ENCODE measurements around the gene LSR. TPM values are rescaled to one million over a fixed set of nuclear protein-coding genes. Genes with fewer than 3 reads are reported as not detected.

LSR gene
- total RNA-seq, 1 experiment from 2014 or later: 152 TPM

DNA sequence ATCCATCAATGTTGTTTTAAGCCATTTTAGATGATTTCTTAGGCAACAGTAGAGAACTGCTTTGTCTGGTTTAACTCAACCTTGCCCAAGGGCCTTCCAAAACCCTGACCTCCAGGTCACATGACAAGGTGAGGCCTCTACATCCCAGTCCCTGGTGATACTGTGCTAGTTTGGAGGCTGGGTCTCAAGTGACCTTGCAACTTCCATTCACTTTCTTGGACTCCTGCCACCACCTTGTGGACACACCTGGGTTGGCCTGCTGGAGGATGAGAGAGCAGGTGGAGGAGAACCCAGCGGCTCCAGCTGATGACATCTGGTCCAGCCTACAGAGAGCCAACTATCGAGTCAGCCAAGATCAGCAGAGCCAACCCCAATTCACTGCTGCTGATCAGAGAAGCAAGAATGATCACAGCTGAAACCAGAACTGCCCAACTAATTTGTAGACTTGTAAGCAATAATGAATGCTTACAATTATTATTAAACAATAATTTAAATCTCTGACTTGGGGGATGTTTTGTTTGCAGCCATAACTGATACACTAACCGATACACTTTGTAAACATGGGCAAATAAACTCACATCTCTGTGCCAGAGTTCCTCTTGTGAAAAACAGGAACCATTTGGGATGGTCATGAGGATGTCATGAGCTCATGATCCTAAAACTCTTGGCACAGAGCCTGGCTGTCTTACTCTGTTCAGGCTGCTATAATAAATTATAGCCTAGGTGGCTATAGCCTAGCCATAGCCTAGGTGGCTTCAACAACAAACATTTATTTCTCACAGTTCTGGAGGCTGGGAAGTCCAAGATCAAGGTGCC, 31.8 kb upstream of the LSR start:
- Histone ChIP-seq H3K27ac (ENCODE audit: insufficient read length, low read depth, low read length) (no peak overlapping the region), H3K79me1 (ENCODE audit: insufficient read depth, low read depth, low read length, poor library complexity, severe bottlenecking) (no peaks in the 10 kb centered on the region), H3K23ac (ENCODE audit: insufficient read length, low read depth, low read length) (no peak overlapping the region), H3K79me2 (ENCODE audit: insufficient read depth, low read length) (no peaks in the 10 kb centered on the region), H4K8ac (replicated peaks; ENCODE audit: insufficient read length, low read depth, low read length) (no peak overlapping the region), H4K91ac (ENCODE audit: insufficient read length, low read depth, low read length) (no peak overlapping the region), H3K9ac (ENCODE audit: extremely low read depth, insufficient read length, low read length) (no peak overlapping the region), H2BK5ac (ENCODE audit: insufficient read length, low read length) (no peak overlapping the region), H3K18ac (ENCODE audit: insufficient read length, low read depth, low read length) (no peak overlapping the region), H4K5ac (ENCODE audit: insufficient read length, low read depth, low read length) (no peak overlapping the region), H4K20me1 (ENCODE audit: control insufficient read depth, insufficient read depth, insufficient read length) (no peaks in the 10 kb centered on the region), H2BK15ac (ENCODE audit: low read depth, low read length) (no peak overlapping the region), H2BK20ac (ENCODE audit: low read depth, low read length, poor library complexity, severe bottlenecking) (no peak overlapping the region), H3K4me1 (ENCODE audit: insufficient read depth, low read length) (0 out of 2 replicates have a peak, but pooled peaks cover 2% of the 10 kb centered on the region), H3K14ac (ENCODE audit: insufficient read depth, low read length) (no peak overlapping the region), H3K23me2 (ENCODE audit: insufficient read length, low read depth, low read length, poor library complexity, severe bottlenecking) (no peaks in the 10 kb centered on the region), H3K9me3 (ENCODE audit: control insufficient read depth, low read depth, low read length) (no peaks in the 10 kb centered on the region), H2AFZ (ENCODE audit: low read length) (no peak overlapping the region), H3K4ac (ENCODE audit: low read depth, low read length) (no peak overlapping the region), H3K4me2 (ENCODE audit: insufficient read depth, insufficient read length, low read length) (no peak overlapping the region), H2AK5ac (ENCODE audit: insufficient read length, low read length) (no peak overlapping the region), H2BK12ac (ENCODE audit: insufficient read length, low read depth, low read length) (no peak overlapping the region), H3T11ph (ENCODE audit: low read length) (no peak overlapping the region), H3K56ac (ENCODE audit: insufficient read length, low read depth, low read length) (no peak overlapping the region), H3K27me3 (ENCODE audit: insufficient read depth, low read length) (no peaks in the 10 kb centered on the region), H2BK120ac (ENCODE audit: low read depth, low read length, poor library complexity, severe bottlenecking) (no peak overlapping the region)
- Mint-ChIP-seq H3K9me3 (peaks cover 7 to 13% of the 10 kb centered on the region in 2 experiments), H3K4me1 (peaks cover 15 to 16% of the 10 kb centered on the region in 2 experiments), H3K27me3 (ENCODE audit: low read depth) (peaks cover 4% of the 10 kb centered on the region), H3K27ac (no peak overlapping the region), H3K4me3 (no peak overlapping the region), H3K36me3 (ENCODE audit: insufficient read depth in 1 of 3, low read depth in 3 of 3) (peaks cover 0 to 5% (median 5%) of the 10 kb centered on the region in 3 experiments; a peak in 5 of 7 replicates)
- TF ChIP-seq, protein P1, sequence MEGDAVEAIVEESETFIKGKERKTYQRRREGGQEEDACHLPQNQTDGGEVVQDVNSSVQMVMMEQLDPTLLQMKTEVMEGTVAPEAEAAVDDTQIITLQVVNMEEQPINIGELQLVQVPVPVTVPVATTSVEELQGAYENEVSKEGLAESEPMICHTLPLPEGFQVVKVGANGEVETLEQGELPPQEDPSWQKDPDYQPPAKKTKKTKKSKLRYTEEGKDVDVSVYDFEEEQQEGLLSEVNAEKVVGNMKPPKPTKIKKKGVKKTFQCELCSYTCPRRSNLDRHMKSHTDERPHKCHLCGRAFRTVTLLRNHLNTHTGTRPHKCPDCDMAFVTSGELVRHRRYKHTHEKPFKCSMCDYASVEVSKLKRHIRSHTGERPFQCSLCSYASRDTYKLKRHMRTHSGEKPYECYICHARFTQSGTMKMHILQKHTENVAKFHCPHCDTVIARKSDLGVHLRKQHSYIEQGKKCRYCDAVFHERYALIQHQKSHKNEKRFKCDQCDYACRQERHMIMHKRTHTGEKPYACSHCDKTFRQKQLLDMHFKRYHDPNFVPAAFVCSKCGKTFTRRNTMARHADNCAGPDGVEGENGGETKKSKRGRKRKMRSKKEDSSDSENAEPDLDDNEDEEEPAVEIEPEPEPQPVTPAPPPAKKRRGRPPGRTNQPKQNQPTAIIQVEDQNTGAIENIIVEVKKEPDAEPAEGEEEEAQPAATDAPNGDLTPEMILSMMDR (conservative IDR thresholded peaks at IDR 0.05): peak; percentile 52; the same call in 2 of the 3 replicates
- DNase-seq: peak; percentile 56
- WGBS (ENCODE audit: extremely low coverage, insufficient read length, low lambda C conversion rate): no CpG with 5 or more reads among the region's 3 CpGs
